ENCODE data around the gene PLEKHA7. TPM values are rescaled to one million over a fixed set of nuclear protein-coding genes. Genes with fewer than 3 reads are reported as not detected.
A peak's percentile ranks its signal among the peaks of the same experiment; 100 is the strongest.

The PLEKHA7 gene
- total RNA-seq, 2 experiments from 2014 or later = 2.3 to 3.4 TPM

DNA sequence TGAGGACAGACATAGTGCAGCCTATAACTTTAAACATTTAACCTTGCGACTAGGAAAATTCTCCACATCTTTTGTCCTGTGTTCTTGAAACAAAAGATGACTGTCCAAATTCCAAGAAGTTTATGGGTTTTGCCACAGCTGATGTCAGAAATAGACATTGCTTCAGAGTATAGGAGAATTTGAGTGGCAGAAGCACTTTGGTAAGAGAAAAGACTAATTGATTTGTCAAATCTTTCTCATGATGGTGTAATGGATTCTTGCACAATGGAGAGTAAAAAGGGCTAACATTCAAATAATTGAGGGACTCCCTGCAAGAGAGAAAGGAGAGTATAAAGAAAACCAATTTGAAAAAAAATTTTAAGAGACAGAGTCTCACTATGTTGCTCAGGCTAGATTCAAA, 250.5 kb downstream of the PLEKHA7 start:
- Mint-ChIP-seq H3K9me3 (no peaks in the 10 kb centered on the region), H3K36me3 (ENCODE audit: low read depth) (peaks cover 3% of the 10 kb centered on the region), H3K27me3 (no peaks in the 10 kb centered on the region), H3K27ac (no peak overlapping the region), H3K4me1 (peaks cover 6% of the 10 kb centered on the region), H3K4me3 (no peak overlapping the region)
- ChIA-PET CTCF (interaction anchor here (1.1 kb wide), 1 partner anchor 20 kb away, joined by 3 read pairs; no protein-coding TSS in a partner anchor), POLR2A (no interaction called here)
- no peak for DNase-seq

DNA sequence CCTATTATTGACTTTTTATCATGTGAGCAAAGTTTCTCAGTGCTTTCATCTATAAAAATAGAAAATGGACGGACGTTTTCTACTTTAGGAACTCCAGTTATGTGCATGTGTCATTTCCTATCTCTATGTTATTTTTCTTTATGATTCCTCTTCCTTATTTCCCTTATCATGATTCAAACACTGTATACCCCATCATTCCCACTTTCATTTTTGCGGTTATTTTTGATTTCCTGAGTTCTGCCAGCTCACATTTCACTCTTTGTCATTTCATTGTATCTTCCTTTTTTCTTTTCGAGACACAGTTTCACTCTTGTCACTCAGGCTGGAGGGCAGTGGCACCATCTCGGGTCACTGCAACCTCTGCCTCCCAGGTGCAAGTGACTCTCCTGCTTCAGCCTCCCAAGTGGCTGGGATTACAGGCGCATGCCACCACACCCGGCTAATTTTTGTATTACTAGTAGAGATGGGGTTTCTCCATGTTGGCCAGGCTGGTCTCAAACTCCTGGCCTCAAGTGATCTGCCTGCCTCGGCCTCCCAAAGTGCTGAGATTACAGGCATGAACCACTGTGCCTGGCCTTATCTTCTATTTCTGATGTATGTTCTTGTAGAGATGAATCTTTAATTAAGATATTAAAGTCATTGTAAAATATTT, 254.2 kb downstream of the PLEKHA7 start:
- H3K27me3 Mint-ChIP-seq = no peaks in the 10 kb centered on the region
- no peak for DNase-seq
- ChIA-PET CTCF (no interaction called here), POLR2A (interaction anchor here (0.8 kb wide), 1 partner anchor 22 kb away, joined by 4 read pairs; the partner anchor contains the start of gene C11orf58)
- no peak overlapping the region for H3K27ac Mint-ChIP-seq
- H3K4me1 Mint-ChIP-seq = peaks cover 6% of the 10 kb centered on the region
- no peaks in the 10 kb centered on the region for H3K9me3 Mint-ChIP-seq
- no peak overlapping the region for H3K4me3 Mint-ChIP-seq
- H3K36me3 Mint-ChIP-seq (ENCODE audit: low read depth) = peaks cover 27% of the 10 kb centered on the region

DNA sequence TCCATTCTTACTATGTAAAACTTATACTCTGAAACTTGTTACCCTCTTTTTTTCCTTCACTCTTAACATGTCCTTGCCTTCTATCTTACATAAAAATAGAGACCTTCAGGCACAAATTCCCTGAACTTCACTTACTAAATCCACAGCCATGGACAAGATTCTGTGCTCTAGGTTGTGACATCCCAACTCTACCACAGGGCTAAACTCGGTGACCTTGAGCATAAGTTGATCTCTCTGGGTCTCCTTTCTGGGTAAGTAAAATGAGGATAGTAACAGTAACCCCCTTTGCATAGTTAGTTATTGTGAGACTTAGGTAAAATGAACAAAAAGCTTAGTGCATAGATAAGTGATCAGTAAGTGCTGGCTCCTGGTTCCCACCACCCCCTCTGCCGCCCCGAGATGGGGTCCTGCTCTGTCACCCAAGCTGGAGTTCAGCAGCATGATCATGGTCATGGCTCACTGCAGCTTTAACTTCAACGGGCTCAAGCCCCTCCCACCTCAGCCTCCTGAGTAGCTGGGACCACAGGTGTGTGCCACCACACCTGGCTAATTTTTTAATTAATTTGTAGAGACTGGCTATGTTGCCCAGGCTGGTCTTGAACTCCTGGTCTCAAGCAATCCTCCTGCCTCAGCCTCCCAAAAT, 255.7 kb downstream of the PLEKHA7 start:
- DNase-seq = no peak
- Mint-ChIP-seq H3K36me3 (ENCODE audit: low read depth) (peaks cover 39% of the 10 kb centered on the region), H3K27me3 (no peaks in the 10 kb centered on the region), H3K4me1 (peaks cover 6% of the 10 kb centered on the region), H3K27ac (no peak overlapping the region), H3K4me3 (no peak overlapping the region), H3K9me3 (no peaks in the 10 kb centered on the region)
- ChIA-PET CTCF (interaction anchor here (1.1 kb wide), 1 partner anchor 304 kb away, joined by 3 read pairs; no protein-coding TSS in a partner anchor), POLR2A (no interaction called here)

DNA sequence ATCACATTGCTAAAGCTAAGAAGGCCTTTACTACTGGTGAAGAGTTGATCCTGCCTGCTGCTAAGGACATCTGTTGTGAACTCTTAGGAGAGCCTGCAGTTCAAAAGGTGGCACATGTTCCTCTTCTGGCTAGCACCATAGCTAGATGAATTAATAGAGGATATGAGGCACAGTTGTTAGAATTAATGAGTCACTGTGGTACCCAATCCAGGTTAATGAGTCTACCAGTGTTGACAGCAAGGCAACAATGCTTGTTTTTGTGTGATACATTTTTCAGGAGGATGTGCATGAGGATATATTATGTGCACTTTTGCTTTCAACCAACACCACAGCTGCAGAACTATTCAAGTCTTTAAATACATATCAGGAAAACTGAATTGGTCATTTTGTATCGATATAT, 263.8 kb downstream of the PLEKHA7 start:
- POLR2A ChIA-PET = interaction anchor here (0.6 to 6.8 kb wide), 4 partner anchors 9 to 1775 kb away, joined by 3 to 56 read pairs (median 6); partner anchors contain the start of gene C11orf58
- no peaks in the 10 kb centered on the region for H3K27me3 Mint-ChIP-seq
- peaks cover 27% of the 10 kb centered on the region for H3K4me1 Mint-ChIP-seq
- H3K27ac Mint-ChIP-seq = no peak overlapping the region
- no peaks in the 10 kb centered on the region for H3K9me3 Mint-ChIP-seq
- CTCF ChIA-PET = interaction anchor here (2.4 kb wide), 1 partner anchor 12 kb away, joined by 6 read pairs; the partner anchor contains the start of gene C11orf58
- H3K36me3 Mint-ChIP-seq (ENCODE audit: low read depth) = peaks cover 83% of the 10 kb centered on the region
- H3K4me3 Mint-ChIP-seq = no peak overlapping the region
- no peak for DNase-seq

DNA sequence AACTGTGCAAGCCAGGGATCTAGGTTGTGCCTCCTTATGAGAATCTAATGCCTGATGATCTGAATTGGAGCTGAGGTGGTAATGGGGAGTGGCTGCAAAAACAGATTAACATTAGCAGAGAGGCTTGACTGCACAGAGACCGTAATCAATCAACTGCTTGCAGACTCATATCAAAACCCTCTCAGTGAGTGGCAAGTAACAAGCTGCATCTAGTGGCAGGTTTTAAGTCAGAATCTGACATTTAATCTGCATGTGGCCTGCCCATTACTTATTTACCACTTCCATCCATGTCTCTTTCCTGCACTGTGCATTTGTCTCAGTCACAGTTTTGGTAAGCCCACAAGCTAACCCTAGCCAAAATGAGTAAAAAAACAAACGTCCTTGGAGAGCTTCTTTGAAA, 264.5 kb downstream of the PLEKHA7 start:
- Mint-ChIP-seq H3K36me3 (ENCODE audit: low read depth) (peaks cover 86% of the 10 kb centered on the region), H3K4me1 (peaks cover 28% of the 10 kb centered on the region), H3K9me3 (no peaks in the 10 kb centered on the region), H3K4me3 (no peak overlapping the region), H3K27me3 (no peaks in the 10 kb centered on the region), H3K27ac (peak overlapping the region; percentile 47)
- POLR2A ChIA-PET = interaction anchor here (0.6 to 6.8 kb wide), 5 partner anchors 8 to 1775 kb away, joined by 3 to 56 read pairs (median 5); partner anchors contain the start of gene C11orf58
- CTCF ChIA-PET = interaction anchor here (1.2 to 2.4 kb wide), 2 partner anchors 12 to 136 kb away, joined by 4 to 6 read pairs; partner anchors contain the start of gene C11orf58
- no peak for DNase-seq

DNA sequence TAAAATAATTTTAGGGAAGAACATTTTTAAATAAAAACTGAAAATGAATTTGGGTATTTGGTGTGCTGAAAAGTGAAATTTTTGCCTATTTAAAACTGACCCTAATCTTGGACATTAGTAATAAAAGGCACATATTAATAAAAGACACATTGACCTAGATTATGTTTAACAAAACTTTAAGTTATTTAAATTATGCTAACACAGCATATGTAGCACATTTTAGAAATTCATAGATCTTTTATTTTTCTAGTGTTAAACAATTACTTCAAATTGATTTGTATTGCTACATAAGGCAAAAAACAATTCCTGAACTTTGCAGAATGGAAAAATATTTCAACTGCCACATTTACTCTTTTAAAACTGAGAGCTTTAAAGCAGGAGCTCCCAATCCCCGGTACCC, 265.1 kb downstream of the PLEKHA7 start:
- Mint-ChIP-seq H3K4me1 (peaks cover 33% of the 10 kb centered on the region), H3K27me3 (no peaks in the 10 kb centered on the region), H3K27ac (no peak overlapping the region), H3K36me3 (ENCODE audit: low read depth) (peaks cover 89% of the 10 kb centered on the region), H3K9me3 (no peaks in the 10 kb centered on the region), H3K4me3 (no peak overlapping the region)
- CTCF ChIA-PET = interaction anchor here (1.2 to 2.4 kb wide), 2 partner anchors 11 to 136 kb away, joined by 4 to 6 read pairs; partner anchors contain the start of gene C11orf58
- POLR2A ChIA-PET = interaction anchor here (1.2 to 6.8 kb wide), 2 partner anchors 10 to 14 kb away, joined by 3 to 56 read pairs; partner anchors contain the start of gene C11orf58
- DNase-seq = no peak

DNA sequence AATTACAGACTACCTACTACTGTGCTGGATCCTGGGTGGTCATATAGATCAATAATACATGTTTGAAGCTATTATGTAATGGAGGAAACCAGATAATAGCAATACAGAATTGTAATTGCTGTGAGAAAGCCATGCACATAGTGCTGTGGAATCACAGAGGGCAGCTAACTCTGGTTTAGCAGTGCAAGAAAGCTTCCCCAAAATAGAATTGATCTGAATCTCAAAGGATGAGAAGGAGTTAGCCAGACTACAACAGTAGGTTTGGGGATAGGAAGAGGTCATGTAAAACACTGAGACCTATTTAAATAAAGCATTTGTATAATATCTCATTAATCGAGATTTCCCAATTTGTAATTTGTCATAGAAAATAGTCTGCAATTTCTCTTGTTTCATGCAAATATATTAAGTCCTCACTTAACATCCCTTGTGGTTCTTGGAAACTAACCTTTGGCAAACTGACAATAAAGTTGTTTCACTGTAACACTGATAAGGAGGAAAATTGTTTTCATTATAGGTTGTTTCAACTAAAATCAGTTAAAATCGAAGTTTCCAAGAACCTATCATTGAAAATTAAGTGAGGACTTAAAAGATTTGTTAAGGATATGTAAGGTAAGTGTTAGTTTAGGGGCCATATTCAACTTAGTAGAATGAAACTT, 268.1 kb downstream of the PLEKHA7 start:
- Mint-ChIP-seq H3K27me3 (no peaks in the 10 kb centered on the region), H3K4me3 (no peak overlapping the region), H3K9me3 (no peaks in the 10 kb centered on the region), H3K4me1 (peaks cover 50% of the 10 kb centered on the region), H3K27ac (no peak overlapping the region), H3K36me3 (ENCODE audit: low read depth) (peaks cover 82% of the 10 kb centered on the region)
- ChIA-PET POLR2A (interaction anchor here (1.3 kb wide), 1 partner anchor 8 kb away, joined by 3 read pairs; the partner anchor contains the start of gene C11orf58), CTCF (no interaction called here)
- no peak for DNase-seq

DNA sequence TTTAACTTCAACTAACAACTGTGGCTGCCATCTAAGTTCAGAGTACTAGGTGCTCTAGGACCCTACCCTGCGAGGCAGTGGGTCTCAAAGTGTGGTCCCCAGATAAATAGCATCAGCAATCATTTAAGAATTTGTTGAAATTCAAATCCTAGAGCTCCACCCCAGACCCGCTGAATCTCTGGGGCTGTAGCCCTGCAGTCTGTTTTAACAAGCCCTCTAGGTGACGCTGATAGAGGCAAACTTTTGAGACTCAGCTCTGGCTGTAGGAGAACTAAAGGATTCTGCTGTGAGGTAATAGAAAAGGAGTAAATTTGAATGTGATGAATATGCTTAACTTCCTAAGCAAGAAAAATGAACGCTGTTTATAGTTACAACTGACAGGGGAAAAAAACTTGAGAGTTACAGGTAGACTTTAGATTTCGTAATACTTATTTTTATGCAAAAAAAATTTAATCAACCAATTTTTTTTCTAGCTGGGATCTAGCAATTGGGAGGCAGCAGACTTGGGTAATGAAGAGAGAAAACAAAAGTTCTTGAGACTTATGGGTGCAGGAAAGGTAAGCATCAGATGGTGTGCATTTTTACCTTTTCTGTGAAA, 270.0 kb downstream of the PLEKHA7 start:
- no peaks in the 10 kb centered on the region for H3K27me3 Mint-ChIP-seq
- no peak overlapping the region for H3K27ac Mint-ChIP-seq
- no peaks in the 10 kb centered on the region for H3K9me3 Mint-ChIP-seq
- no peak for DNase-seq
- peaks cover 35% of the 10 kb centered on the region for H3K4me1 Mint-ChIP-seq
- peaks cover 65% of the 10 kb centered on the region for H3K36me3 Mint-ChIP-seq (ENCODE audit: low read depth)
- H3K4me3 Mint-ChIP-seq = no peak overlapping the region
- ChIA-PET CTCF (no interaction called here), POLR2A (no interaction called here)

DNA sequence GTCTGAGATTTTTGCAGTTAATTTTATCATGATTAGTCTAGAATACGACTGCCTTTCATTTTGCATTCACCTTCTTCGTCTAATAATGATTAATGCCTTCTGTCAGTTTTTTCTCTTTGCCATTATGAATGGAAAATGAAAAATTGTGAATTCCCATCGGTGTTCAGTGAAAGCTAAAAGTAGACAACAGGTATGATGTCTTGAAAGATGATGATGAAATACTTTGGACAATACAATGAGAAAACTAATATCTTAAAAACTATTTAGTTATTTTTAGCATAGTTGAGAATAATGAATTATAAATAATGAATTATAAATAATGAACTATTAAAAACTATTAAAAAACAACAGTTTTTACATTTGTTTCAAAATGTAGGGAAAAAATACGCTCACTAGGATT, 270.7 kb downstream of the PLEKHA7 start:
- ChIA-PET POLR2A (no interaction called here), CTCF (no interaction called here)
- peaks cover 33% of the 10 kb centered on the region for H3K4me1 Mint-ChIP-seq
- no peaks in the 10 kb centered on the region for H3K27me3 Mint-ChIP-seq
- H3K4me3 Mint-ChIP-seq = no peak overlapping the region
- H3K9me3 Mint-ChIP-seq = no peaks in the 10 kb centered on the region
- peaks cover 61% of the 10 kb centered on the region for H3K36me3 Mint-ChIP-seq (ENCODE audit: low read depth)
- H3K27ac Mint-ChIP-seq = no peak overlapping the region
- DNase-seq = no peak

DNA sequence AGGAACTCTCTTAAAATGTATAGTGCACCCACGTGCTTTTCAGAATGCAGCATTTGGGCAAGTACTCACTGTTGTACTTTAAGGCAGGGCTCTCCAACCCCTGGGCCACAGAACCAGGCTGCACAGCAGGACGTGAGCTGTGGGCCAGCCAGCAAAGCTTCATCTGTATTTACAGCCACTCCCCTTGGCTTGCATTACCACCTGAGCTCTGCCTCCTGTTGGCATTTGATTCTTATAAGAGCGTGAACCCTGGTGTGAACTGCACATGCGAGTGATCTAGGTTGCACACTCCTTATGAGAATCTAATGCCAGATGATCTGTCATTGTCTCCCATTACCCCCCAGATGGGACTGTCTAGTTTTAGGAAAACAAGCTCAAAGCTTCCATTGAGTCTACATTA, 272.7 kb downstream of the PLEKHA7 start:
- CTCF ChIA-PET = interaction anchor here (1.1 kb wide), 1 partner anchor 337 kb away, joined by 4 read pairs; no protein-coding TSS in a partner anchor
- no peak overlapping the region for H3K4me3 Mint-ChIP-seq
- no peaks in the 10 kb centered on the region for H3K9me3 Mint-ChIP-seq
- peaks cover 45% of the 10 kb centered on the region for H3K36me3 Mint-ChIP-seq (ENCODE audit: low read depth)
- no peak overlapping the region for H3K27ac Mint-ChIP-seq
- POLR2A ChIA-PET = interaction anchor here (2.3 kb wide), 1 partner anchor 9 kb away, joined by 6 read pairs; no protein-coding TSS in a partner anchor
- H3K4me1 Mint-ChIP-seq = peaks cover 30% of the 10 kb centered on the region
- no peaks in the 10 kb centered on the region for H3K27me3 Mint-ChIP-seq
- DNase-seq = no peak

DNA sequence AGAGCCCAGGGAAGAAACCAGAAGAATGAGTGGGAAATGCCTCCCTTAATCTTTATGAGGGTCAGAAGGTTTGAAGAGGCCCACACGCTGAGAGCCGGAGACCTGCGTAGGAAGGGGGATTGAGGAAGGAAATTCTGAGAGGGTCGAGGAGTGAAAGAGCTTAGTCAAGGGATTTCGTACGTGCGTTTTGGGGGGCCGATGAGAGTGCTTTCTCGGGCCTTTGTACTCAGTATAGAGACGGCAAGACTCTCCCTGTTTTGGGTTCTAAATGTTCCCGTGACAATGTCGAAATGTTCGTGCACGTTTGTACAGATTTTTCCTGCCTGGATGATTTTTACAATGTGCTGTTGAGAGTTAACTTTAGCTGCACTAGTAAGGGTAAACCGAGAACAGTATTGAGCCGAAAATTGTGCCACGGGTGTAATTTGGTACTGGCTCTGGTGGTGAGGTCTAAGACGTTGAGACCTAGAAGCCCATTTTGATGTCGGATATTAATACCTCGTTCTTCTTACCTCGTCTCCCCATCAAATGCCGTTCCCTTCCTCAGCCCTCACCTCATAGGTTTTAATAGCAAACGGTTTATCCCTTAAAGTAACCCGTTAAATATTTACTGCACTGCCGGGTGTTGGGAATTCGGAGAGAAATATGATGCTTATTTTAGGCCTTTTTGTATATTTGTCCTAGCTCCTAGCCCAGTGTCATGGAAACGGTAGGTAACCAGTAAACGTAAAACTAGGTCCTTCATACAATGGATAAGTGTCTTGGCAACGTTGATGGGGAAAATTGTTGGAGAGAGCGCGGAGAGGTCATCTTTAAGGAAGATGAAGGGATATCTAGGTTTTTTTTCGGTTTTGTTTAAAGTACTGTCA, 275.0 kb downstream of the PLEKHA7 start:
- H3K9me3 Mint-ChIP-seq = no peaks in the 10 kb centered on the region
- no peak overlapping the region for H3K27ac Mint-ChIP-seq
- H3K4me3 Mint-ChIP-seq = no peak overlapping the region
- H3K27me3 Mint-ChIP-seq = no peaks in the 10 kb centered on the region
- ChIA-PET CTCF (interaction anchor here (1.3 kb wide), 1 partner anchor 125 kb away, joined by 5 read pairs; no protein-coding TSS in a partner anchor), POLR2A (interaction anchor here (1.1 to 3.3 kb wide), 5 partner anchors 12 to 491 kb away, joined by 3 to 56 read pairs (median 8); partner anchors contain the start of genes PIK3C2A and RPS13)
- peaks cover 22% of the 10 kb centered on the region for H3K36me3 Mint-ChIP-seq (ENCODE audit: low read depth)
- H3K4me1 Mint-ChIP-seq = peaks cover 22% of the 10 kb centered on the region
- no peak for DNase-seq
